Tibial nerve (tissue), 4 donors: Measurements from ENCODE around the gene TNIP2.

ENCODE experiments used
- EP300 ChIP-seq, 2 donors: sonication (generic); formaldehyde crosslinking; IDR thresholded peaks; one replicate each; pipeline ENCODE4 v1.6.1; 2017; ENCODE audit warnings: antibody characterized with exemption in 2 of 2, mild to moderate bottlenecking in 1 of 2
- POLR2A ChIP-seq, 2 donors: fragments of 450-650 bp; IDR thresholded peaks; one replicate each; pipeline ENCODE4 v1.6.1; 2017; ENCODE audit warnings: antibody characterized with exemption in 2 of 2, mild to moderate bottlenecking in 2 of 2, moderate library complexity in 2 of 2
- TF ChIP-seq, protein P1 (sequence below), 5 experiments: fragments of 200-600 bp in 3 of 5; fragments of 450-650 bp in 2 of 5; sonication (generic) in 3 of 5; IDR thresholded peaks; one replicate each; pipeline ENCODE4 v1.5.1; 2016 to 2019; ENCODE audit warnings: antibody characterized with exemption in 5 of 5, mild to moderate bottlenecking in 3 of 5, moderate library complexity in 2 of 5

DNA sequence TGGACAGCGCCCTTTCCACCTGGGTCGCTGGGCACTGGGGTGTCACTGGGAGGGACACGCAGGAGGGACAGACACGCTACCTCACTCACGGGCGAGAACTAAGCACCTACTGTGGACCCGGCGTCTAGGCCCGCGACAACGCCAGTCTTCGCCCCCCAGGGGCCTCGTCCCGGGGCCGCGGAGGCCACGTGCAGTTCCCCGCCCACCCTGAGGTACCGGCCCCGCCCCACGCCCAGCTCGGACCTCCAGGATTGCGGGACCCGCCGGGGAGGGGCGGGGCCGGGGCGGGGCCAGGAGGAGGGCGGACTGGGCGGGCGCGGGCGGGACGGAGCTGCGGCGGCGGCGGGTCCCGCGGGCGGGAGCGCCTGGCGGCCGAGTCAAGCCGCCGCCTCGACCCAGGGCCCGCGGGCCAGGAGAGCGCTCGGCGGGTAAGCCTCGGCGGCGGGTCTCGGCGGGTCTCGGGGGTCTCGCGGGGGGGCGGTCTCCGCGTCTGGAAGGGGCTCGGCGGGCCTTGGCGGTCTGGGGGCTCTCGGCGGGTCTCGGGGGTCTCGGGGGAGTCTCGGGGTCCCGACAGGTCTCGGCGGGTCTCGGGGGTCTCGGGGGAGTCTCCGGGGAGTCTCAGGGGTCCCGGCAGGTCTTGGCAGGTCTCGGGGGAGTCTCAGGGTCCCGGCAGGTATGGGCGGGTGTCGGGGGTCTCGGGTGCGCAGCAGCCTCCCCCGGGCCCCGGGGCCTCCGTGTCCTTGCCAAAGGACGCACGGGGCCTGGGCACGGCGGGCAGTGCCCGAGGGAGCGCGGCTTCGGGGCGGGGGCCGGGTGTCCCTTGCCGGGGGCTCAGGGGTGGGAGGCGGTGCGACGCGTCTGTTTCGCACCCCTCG, 36.8 kb upstream of the TNIP2 start, which contains the start of gene SH3BP2:
- TF ChIP-seq, protein P1, sequence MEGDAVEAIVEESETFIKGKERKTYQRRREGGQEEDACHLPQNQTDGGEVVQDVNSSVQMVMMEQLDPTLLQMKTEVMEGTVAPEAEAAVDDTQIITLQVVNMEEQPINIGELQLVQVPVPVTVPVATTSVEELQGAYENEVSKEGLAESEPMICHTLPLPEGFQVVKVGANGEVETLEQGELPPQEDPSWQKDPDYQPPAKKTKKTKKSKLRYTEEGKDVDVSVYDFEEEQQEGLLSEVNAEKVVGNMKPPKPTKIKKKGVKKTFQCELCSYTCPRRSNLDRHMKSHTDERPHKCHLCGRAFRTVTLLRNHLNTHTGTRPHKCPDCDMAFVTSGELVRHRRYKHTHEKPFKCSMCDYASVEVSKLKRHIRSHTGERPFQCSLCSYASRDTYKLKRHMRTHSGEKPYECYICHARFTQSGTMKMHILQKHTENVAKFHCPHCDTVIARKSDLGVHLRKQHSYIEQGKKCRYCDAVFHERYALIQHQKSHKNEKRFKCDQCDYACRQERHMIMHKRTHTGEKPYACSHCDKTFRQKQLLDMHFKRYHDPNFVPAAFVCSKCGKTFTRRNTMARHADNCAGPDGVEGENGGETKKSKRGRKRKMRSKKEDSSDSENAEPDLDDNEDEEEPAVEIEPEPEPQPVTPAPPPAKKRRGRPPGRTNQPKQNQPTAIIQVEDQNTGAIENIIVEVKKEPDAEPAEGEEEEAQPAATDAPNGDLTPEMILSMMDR (IDR thresholded peaks at IDR 0.05) = no peak
- TF ChIP-seq EP300 (IDR thresholded peaks at IDR 0.05) (no peak), POLR2A (IDR thresholded peaks at IDR 0.05) (peak in 1 of 2 donors; percentile 43)
